HepG2 (cell line): ENCODE data around the gene ATOH8.

ENCODE experiments used
- FIP1L1 ChIP-seq: fragments of 200-400 bp; formaldehyde crosslinking; IDR thresholded peaks from 2 replicates; pipeline ENCODE4 v1.6.1; 2018; ENCODE audit warnings: low read depth, mild to moderate bottlenecking, low read length, moderate library complexity, borderline replicate concordance; ENCODE audit not compliant: insufficient read depth
- GATA4 ChIP-seq: sonication (generic); IDR thresholded peaks from 2 replicates; pipeline ENCODE4 v1.6.1; 2016; ENCODE audit warnings: antibody characterized with exemption, low read depth, borderline replicate concordance
- MBD4 ChIP-seq: IDR thresholded peaks from 2 replicates; pipeline ENCODE4 v1.6.1; 2012; ENCODE audit warnings: low read length, inconsistent platforms, borderline replicate concordance
- MYNN ChIP-seq: sonication (generic); formaldehyde crosslinking; IDR thresholded peaks from 2 replicates; pipeline ENCODE4 v1.4.0; 2020; ENCODE audit warnings: mild to moderate bottlenecking, low read depth, missing genetic modification reagents
- PCBP2 ChIP-seq: fragments of 200-400 bp; formaldehyde crosslinking; optimal IDR thresholded peaks from 2 replicates; pipeline ENCODE3; 2018; ENCODE audit warnings: low read length, low read depth; ENCODE audit not compliant: poor library complexity, severe bottlenecking
- TF ChIP-seq, protein P1 (sequence below): sonication (generic); formaldehyde crosslinking; IDR thresholded peaks from 2 replicates; pipeline ENCODE4 v1.4.0; 2020; ENCODE audit warnings: missing genetic modification reagents
- TF ChIP-seq, protein P2 (sequence below): sonication (generic); formaldehyde crosslinking; IDR thresholded peaks from 2 replicates; pipeline ENCODE4 v1.5.1; 2020; ENCODE audit warnings: mild to moderate bottlenecking, missing genetic modification reagents, moderate library complexity
- TF ChIP-seq, protein P3 (sequence below): sonication (generic); formaldehyde crosslinking; IDR thresholded peaks from 2 replicates; pipeline ENCODE4 v1.5.0; 2020; ENCODE audit warnings: missing genetic modification reagents

DNA sequence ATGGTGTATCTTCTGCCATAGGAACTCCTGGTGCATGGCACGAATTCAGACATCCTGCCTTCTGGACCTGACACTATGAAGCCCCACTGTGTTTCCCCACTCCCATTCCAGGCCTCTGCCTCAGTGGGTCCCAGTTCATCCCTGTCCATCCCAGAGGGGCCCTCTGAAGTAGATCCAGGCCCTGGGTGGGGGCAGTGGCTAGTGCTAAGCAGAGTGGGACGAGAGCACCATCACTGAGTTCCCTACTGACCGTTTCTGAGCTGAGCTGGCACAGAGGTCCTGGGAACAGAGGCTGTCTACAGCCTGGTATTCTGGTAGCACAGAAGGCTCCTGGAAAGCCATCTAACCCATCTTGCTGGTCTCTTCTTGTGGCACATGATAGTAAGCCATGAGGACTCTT lies 54.0 kb downstream of the ATOH8 start:
- TF ChIP-seq, protein P1, sequence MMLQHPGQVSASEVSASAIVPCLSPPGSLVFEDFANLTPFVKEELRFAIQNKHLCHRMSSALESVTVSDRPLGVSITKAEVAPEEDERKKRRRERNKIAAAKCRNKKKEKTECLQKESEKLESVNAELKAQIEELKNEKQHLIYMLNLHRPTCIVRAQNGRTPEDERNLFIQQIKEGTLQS (CRISPR knock-in tag) = no peak
- TF ChIP-seq, protein P2, sequence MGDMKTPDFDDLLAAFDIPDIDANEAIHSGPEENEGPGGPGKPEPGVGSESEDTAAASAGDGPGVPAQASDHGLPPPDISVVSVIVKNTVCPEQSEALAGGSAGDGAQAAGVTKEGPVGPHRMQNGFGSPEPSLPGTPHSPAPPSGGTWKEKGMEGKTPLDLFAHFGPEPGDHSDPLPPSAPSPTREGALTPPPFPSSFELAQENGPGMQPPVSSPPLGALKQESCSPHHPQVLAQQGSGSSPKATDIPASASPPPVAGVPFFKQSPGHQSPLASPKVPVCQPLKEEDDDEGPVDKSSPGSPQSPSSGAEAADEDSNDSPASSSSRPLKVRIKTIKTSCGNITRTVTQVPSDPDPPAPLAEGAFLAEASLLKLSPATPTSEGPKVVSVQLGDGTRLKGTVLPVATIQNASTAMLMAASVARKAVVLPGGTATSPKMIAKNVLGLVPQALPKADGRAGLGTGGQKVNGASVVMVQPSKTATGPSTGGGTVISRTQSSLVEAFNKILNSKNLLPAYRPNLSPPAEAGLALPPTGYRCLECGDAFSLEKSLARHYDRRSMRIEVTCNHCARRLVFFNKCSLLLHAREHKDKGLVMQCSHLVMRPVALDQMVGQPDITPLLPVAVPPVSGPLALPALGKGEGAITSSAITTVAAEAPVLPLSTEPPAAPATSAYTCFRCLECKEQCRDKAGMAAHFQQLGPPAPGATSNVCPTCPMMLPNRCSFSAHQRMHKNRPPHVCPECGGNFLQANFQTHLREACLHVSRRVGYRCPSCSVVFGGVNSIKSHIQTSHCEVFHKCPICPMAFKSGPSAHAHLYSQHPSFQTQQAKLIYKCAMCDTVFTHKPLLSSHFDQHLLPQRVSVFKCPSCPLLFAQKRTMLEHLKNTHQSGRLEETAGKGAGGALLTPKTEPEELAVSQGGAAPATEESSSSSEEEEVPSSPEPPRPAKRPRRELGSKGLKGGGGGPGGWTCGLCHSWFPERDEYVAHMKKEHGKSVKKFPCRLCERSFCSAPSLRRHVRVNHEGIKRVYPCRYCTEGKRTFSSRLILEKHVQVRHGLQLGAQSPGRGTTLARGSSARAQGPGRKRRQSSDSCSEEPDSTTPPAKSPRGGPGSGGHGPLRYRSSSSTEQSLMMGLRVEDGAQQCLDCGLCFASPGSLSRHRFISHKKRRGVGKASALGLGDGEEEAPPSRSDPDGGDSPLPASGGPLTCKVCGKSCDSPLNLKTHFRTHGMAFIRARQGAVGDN (CRISPR knock-in tag) = no peak
- TF ChIP-seq, protein P3, sequence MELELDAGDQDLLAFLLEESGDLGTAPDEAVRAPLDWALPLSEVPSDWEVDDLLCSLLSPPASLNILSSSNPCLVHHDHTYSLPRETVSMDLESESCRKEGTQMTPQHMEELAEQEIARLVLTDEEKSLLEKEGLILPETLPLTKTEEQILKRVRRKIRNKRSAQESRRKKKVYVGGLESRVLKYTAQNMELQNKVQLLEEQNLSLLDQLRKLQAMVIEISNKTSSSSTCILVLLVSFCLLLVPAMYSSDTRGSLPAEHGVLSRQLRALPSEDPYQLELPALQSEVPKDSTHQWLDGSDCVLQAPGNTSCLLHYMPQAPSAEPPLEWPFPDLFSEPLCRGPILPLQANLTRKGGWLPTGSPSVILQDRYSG (CRISPR knock-in tag) = no peak
- no peak for TF ChIP-seq GATA4
- TF ChIP-seq MYNN = no peak
- no peak for TF ChIP-seq PCBP2
- no peak for TF ChIP-seq FIP1L1
- TF ChIP-seq MBD4 = no peak
